H1 (cell line): ENCODE results near the gene TUG1. TPM values are rescaled to one million over a fixed set of nuclear protein-coding genes. Genes with fewer than 3 reads are reported as not detected.

Source experiments
- ASH2L ChIP-seq: fragments of 200-600, 300-600 bp; sonication (generic); IDR thresholded peaks from one replicate; pipeline ENCODE4 v1.7.1; 2017; ENCODE audit warnings: low read length
- CHD1 ChIP-seq: IDR thresholded peaks from 2 replicates; pipeline ENCODE4 v1.6.1; 2012; ENCODE audit warnings: low read depth, low read length, improper control_type of control experiment
- CREB1 ChIP-seq: IDR thresholded peaks from 2 replicates; pipeline ENCODE4 v1.6.1; 2012; ENCODE audit warnings: inconsistent platforms
- EGR1 ChIP-seq: IDR thresholded peaks from 2 replicates; pipeline ENCODE4 v1.6.1; 2011; ENCODE audit warnings: low read depth, low read length, borderline replicate concordance
- EZH2 ChIP-seq: fragments of 200-600 bp; sonication (generic); IDR thresholded peaks from 2 replicates; pipeline ENCODE4 v1.7.1; 2012; ENCODE audit warnings: low read depth, mild to moderate bottlenecking, moderate library complexity, low read length, inconsistent platforms; ENCODE audit not compliant: severe bottlenecking
- GABPA ChIP-seq: IDR thresholded peaks from 2 replicates; pipeline ENCODE4 v1.6.1; 2011; ENCODE audit warnings: mild to moderate bottlenecking, low read length, moderate library complexity, borderline replicate concordance; ENCODE audit not compliant: insufficient read depth
- GTF2F1 ChIP-seq: IDR thresholded peaks from 2 replicates; pipeline ENCODE4 v1.6.1; 2012; ENCODE audit warnings: low read depth, low read length, improper control_type of control experiment, borderline replicate concordance
- HDAC2 ChIP-seq, 2 experiments: fragments of 300-600 bp in 1 of 2; sonication (generic) in 1 of 2; IDR thresholded peaks; 2 replicates each; pipeline ENCODE4 v1.6.1; 2011 to 2012; ENCODE audit warnings: low read depth in 2 of 2, low read length in 2 of 2, mild to moderate bottlenecking in 2 of 2, moderate library complexity in 2 of 2, borderline replicate concordance in 1 of 2, inconsistent platforms in 1 of 2
- JUN ChIP-seq: IDR thresholded peaks from 2 replicates; pipeline ENCODE4 v1.6.1; 2011; ENCODE audit warnings: low read depth, mild to moderate bottlenecking, improper control_type of control experiment, low read length
- JUND ChIP-seq: IDR thresholded peaks from 2 replicates; pipeline ENCODE4 v1.6.1; 2011; ENCODE audit warnings: mild to moderate bottlenecking, improper control_type of control experiment, low read length
- POLR2A ChIP-seq, 2 experiments: IDR thresholded peaks; 1 replicate in 1 of 2; 2 replicates in 1 of 2; pipeline ENCODE4 v1.6.1; 2011; ENCODE audit warnings: low read depth in 2 of 2, low read length in 2 of 2, mild to moderate bottlenecking in 2 of 2; ENCODE audit errors: control extremely low read depth in 1 of 2
- POU5F1 ChIP-seq: IDR thresholded peaks from 2 replicates; pipeline ENCODE4 v1.6.1; 2011; ENCODE audit warnings: low read depth, mild to moderate bottlenecking, low read length, moderate library complexity
- RAD21 ChIP-seq, 2 experiments: IDR thresholded peaks in 1 of 2; conservative IDR thresholded peaks in 1 of 2; 2 replicates each; pipeline ENCODE4 v1.6.1; 2011; ENCODE audit warnings: low read depth in 2 of 2, low read length in 2 of 2, improper control_type of control experiment in 1 of 2, inconsistent platforms in 1 of 2, mild to moderate bottlenecking in 1 of 2, moderate library complexity in 1 of 2
- RFX5 ChIP-seq: IDR thresholded peaks from 2 replicates; pipeline ENCODE4 v1.6.1; 2011; ENCODE audit warnings: low read depth, low read length, improper control_type of control experiment, borderline replicate concordance
- RXRA ChIP-seq: IDR thresholded peaks from 2 replicates; pipeline ENCODE4 v1.6.1; 2011; ENCODE audit warnings: low read depth, mild to moderate bottlenecking, low read length, moderate library complexity; ENCODE audit not compliant: insufficient read depth
- SAP30 ChIP-seq: fragments of 300-600 bp; sonication (generic); IDR thresholded peaks from 2 replicates; pipeline ENCODE4 v1.7.1; 2012; ENCODE audit warnings: low read length, moderate library complexity, mild to moderate bottlenecking, inconsistent platforms; ENCODE audit not compliant: insufficient read depth, insufficient replicate concordance
- SIN3A ChIP-seq, 2 experiments: IDR thresholded peaks in 1 of 2; conservative IDR thresholded peaks in 1 of 2; 2 replicates each; pipeline ENCODE4 v1.6.1; 2011 to 2012; ENCODE audit warnings: low read length in 2 of 2, improper control_type of control experiment in 1 of 2, low read depth in 1 of 2, mild to moderate bottlenecking in 1 of 2
- SIRT6 ChIP-seq: IDR thresholded peaks from one replicate; pipeline ENCODE4 v1.7.1; 2012; ENCODE audit warnings: low read length, inconsistent platforms
- SP4 ChIP-seq: IDR thresholded peaks from 2 replicates; pipeline ENCODE4 v1.6.1; 2012; ENCODE audit warnings: low read length, inconsistent platforms
- SRF ChIP-seq: IDR thresholded peaks from 2 replicates; pipeline ENCODE4 v1.6.1; 2011; ENCODE audit warnings: mild to moderate bottlenecking, low read depth, low read length, moderate library complexity
- TBP ChIP-seq: IDR thresholded peaks from 2 replicates; pipeline ENCODE4 v1.6.1; 2011; ENCODE audit warnings: low read depth, low read length, improper control_type of control experiment
- ZNF274 ChIP-seq: IDR thresholded peaks from 2 replicates; pipeline ENCODE4 v1.7.0; 2012; ENCODE audit warnings: low read length, borderline replicate concordance; ENCODE audit errors: extremely low read depth
- polyA plus RNA-seq, 7 experiments: library from polyadenylated mRNA; depleted of rRNA in 3 of 7; stranded (reverse) in 5 of 7; unstranded in 2 of 7; fragments of >200 nt in 5 of 7; fragments of 200-250 nt in 2 of 7; gene quantifications; 1 replicate in 5 of 7; 2 replicates in 1 of 7; 4 replicates in 1 of 7; pipeline versions ENCODE4 v1.2.1 to v1.2.3, GENCODE V29; 2011 to 2013; ENCODE audit warnings: missing spikeins in 2 of 7, mixed read lengths in 2 of 7
- total RNA-seq: library from RNA; stranded (reverse); fragmentation: NEBNext Ultra II Directional; extraction: Animal tissue kit (Norgen Biotek cat#: 25700); gene quantifications from 2 replicates; pipeline ENCODE4 v1.2.1, GENCODE V29; 2021
- TF ChIP-seq, protein P1 (sequence below): IDR thresholded peaks from 2 replicates; pipeline ENCODE4 v1.6.1; 2011; ENCODE audit warnings: low read length, improper control_type of control experiment
- TF ChIP-seq, protein P2 (sequence below): IDR thresholded peaks from 2 replicates; pipeline ENCODE4 v1.6.1; 2012; ENCODE audit warnings: inconsistent platforms

The TUG1 gene
- total and polyA plus RNA-seq, 2 of the 8 experiments (the other 6 are each of a cell fraction or from before 2014, with no cell fraction given): 119 to 129 TPM

DNA sequence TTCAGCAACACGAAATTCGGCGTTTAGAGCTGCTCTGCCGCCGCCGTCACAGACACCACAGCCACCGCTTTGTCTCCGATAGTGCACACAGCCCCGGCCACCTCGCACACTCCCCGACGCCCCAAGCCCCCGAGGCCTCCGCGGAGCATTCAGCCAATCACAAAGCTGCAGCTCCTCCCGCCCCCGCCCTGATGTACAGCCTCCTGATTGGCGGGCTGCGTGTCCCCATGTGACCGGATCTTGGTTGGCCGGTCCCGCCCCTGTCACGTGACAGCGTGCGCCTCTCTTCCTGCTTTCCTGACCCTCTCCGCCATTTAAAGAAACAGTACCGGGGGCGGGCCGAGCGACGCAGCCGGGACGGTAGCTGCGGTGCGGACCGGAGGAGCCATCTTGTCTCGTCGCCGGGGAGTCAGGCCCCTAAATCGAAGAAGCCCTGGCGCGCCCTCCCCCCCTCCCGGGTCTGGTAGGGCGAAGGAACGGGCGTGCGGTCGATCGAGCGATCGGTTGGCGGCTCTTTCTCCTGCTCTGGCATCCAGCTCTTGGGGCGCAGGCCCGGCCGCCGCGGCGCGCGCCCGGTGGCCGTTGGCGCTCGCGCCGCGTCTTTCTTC lies at the start of gene TUG1 (continued):
- TF ChIP-seq SIRT6 (no peak), EZH2 (no peak), CREB1 (peak; percentile 57; the same call in 1 of the 2 replicates), GABPA (peak; percentile 58; the same call in 1 of the 2 replicates), HDAC2 (IDR thresholded peaks at IDR 0.05; ENCODE audit: borderline replicate concordance in 1 of 2, low read depth in 2 of 2, low read length in 2 of 2) (no peak), EGR1 (peak; percentile 88; the same call in 1 of the 2 replicates), TBP (peak; percentile 88), SRF (peak; percentile 87), SIN3A (conservative IDR thresholded peaks at IDR 0.05 in 1 of 2, IDR thresholded peaks at IDR 0.05 in 1 of 2; ENCODE audit: low read depth in 1 of 2, low read length in 2 of 2) (no peak; a peak in 1 of 4 replicates), CHD1 (no peak), POU5F1 (no peak), JUN (no peak), ASH2L (peak; percentile 22), ZNF274 (no peak), JUND (no peak), RXRA (no peak), SAP30 (no peak), POLR2A (IDR thresholded peaks at IDR 0.05; ENCODE audit: control extremely low read depth in 1 of 2, low read depth in 2 of 2, low read length in 2 of 2) (peak; percentile 85 to 97), RAD21 (IDR thresholded peaks at IDR 0.05 in 1 of 2, conservative IDR thresholded peaks at IDR 0.05 in 1 of 2; ENCODE audit: low read depth in 2 of 2, low read length in 2 of 2) (peak in 1 of 2 experiments; percentile 0; a peak in 2 of 4 replicates), RFX5 (no peak), SP4 (0 out of 2 replicates have a peak, but pooled peaks have one; percentile 40), GTF2F1 (peak; percentile 85)
- TF ChIP-seq, protein P1, sequence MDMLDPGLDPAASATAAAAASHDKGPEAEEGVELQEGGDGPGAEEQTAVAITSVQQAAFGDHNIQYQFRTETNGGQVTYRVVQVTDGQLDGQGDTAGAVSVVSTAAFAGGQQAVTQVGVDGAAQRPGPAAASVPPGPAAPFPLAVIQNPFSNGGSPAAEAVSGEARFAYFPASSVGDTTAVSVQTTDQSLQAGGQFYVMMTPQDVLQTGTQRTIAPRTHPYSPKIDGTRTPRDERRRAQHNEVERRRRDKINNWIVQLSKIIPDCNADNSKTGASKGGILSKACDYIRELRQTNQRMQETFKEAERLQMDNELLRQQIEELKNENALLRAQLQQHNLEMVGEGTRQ: peak; percentile 99
- TF ChIP-seq, protein P2, sequence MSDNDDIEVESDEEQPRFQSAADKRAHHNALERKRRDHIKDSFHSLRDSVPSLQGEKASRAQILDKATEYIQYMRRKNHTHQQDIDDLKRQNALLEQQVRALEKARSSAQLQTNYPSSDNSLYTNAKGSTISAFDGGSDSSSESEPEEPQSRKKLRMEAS: peak; percentile 85
